ENCODE measurements around the gene ZFYVE27. TPM values are rescaled to one million over a fixed set of nuclear protein-coding genes. Genes with fewer than 3 reads are reported as not detected.

Gene ZFYVE27
- total RNA-seq, 1 experiment from 2014 or later = 20.8 TPM

DNA sequence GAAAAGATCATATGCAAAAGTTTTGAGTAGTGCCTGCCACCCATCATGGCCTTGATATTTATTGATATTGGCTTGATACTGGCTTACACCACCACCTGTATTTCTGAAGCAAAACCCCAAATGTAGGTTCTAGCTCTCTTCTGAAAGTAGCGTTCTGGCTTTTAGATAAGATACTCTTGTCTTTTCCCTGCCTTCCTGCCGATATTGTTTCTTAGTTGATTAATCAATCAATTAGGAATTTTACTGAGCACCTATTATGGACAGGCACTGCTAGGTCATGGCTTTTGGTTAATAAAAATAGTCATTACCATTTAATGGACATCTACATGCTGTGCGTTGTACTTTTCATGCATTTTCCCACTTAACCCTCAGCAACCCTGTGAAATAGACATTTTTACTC is 27.0 kb downstream of the ZFYVE27 start:
- Histone ChIP-seq H3K4me3 (no peak overlapping the region), H3K27ac (no peak overlapping the region), H3K27me3 (replicated peaks) (0 out of 2 replicates have a peak, but pooled peaks cover 3% of the 10 kb centered on the region), H3K36me3 (peaks cover 17% of the 10 kb centered on the region), H3K4me1 (replicated peaks) (no peaks in the 10 kb centered on the region), H3K9me3 (replicated peaks) (no peaks in the 10 kb centered on the region)
- DNase-seq (ENCODE audit: low read depth in 1 of 2, low spot score in 2 of 2) = no peak

DNA sequence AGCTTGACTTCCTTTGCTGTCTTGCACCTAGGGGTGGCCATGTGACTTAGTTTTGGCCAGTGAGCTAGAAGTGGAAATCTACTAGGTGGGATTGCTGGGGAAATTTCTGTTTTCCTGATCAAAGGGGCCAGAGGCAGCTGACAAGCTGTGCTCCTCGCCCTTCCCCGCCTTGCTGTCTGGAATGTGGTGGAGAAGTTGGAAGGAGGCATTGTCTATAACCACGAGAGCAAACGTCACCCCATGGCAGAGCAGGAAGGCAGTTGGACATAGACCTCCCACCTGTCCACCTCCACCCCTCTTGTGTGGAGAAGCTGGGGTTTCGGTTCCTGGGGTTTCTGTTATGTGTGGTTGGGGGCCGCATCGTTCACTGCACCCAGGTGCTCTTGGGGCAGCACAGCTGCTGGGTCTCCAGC is 27.6 kb downstream of the ZFYVE27 start:
- H3K9me3 ChIP-seq (replicated peaks) = no peaks in the 10 kb centered on the region
- no peak overlapping the region for H3K4me3 ChIP-seq
- H3K4me1 ChIP-seq (replicated peaks) = no peaks in the 10 kb centered on the region
- H3K27ac ChIP-seq = no peak overlapping the region
- H3K36me3 ChIP-seq = peaks cover 11% of the 10 kb centered on the region
- DNase-seq (ENCODE audit: low read depth in 1 of 2, low spot score in 2 of 2) = no peak
- H3K27me3 ChIP-seq (replicated peaks) = peaks cover 3% of the 10 kb centered on the region; the same call in 1 of the 2 replicates

DNA sequence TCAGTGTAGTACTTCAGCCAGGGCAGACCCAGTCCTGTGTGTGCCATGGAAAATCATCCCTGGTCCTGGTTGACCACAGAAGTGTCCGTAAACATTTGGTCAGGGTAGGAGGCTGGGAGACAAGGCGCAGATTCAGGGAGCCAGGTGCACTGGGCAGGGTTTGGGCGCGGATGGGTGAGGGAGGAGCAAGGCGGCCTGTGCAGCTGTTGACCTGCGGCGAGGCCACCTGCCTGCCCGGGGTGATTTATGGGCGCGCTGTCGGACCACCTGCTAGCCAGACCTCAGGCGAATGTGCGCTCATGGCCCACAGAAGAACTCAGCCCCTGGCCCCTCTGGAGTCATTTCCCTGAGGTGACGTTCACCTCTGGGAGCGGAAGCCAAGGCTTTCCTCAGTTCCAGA is 28.3 kb downstream of the ZFYVE27 start:
- H3K4me3 ChIP-seq = no peak overlapping the region
- peaks cover 4% of the 10 kb centered on the region for H3K36me3 ChIP-seq
- no peaks in the 10 kb centered on the region for H3K9me3 ChIP-seq (replicated peaks)
- no peaks in the 10 kb centered on the region for H3K4me1 ChIP-seq (replicated peaks)
- peaks cover 8% of the 10 kb centered on the region for H3K27me3 ChIP-seq (replicated peaks)
- H3K27ac ChIP-seq = no peak overlapping the region
- DNase-seq (ENCODE audit: low read depth in 1 of 2, low spot score in 2 of 2) = no peak

DNA sequence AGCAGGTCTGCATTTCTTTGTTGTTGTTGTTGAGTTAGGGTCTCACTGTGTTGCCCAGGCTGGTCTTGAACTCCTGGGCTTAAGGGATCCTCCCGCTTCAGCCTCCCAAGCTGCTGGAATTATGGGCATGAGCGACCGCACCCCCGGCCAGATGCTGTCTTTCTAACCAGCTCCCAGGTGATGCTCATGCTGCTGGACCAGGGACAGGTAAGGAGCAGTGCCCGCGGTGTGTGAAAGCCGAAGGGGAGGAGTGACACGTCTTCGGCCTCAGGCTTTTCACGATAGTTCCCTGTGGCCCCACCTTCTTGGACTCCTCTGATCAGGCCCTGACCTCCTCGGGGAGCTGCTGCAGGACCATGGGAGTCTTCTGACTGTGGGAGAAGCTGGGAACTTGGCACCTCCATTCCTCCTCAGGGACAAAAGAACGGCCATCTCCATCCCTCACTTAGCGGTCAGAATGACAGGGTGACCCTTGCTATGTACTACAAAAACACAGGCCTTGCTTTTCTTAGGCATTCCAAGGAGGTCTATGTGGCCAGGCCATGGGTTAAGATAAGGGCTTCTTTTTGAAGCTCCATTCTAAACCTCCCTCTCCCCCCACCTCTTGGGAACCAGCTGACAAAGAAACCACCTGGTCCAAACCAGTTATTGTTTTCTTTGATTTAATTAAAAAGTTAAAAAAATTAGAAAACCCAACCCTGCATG is 29.3 kb downstream of the ZFYVE27 start:
- Histone ChIP-seq H3K9me3 (replicated peaks) (no peaks in the 10 kb centered on the region), H3K36me3 (no peaks in the 10 kb centered on the region; the same call in 1 of the 2 replicates), H3K27me3 (replicated peaks) (peaks cover 19% of the 10 kb centered on the region), H3K4me3 (no peak overlapping the region), H3K27ac (no peak overlapping the region), H3K4me1 (replicated peaks) (peaks cover 2% of the 10 kb centered on the region)
- DNase-seq (ENCODE audit: low read depth in 1 of 2, low spot score in 2 of 2) = no peak

GRCh38 chr10:97766996-97767924 is 30.3 kb downstream of the ZFYVE27 start:
- Histone ChIP-seq H3K4me3 (no peak overlapping the region), H3K36me3 (no peaks in the 10 kb centered on the region; the same call in 1 of the 2 replicates), H3K4me1 (replicated peaks) (peaks cover 5% of the 10 kb centered on the region), H3K27ac (no peak overlapping the region), H3K9me3 (replicated peaks) (no peaks in the 10 kb centered on the region), H3K27me3 (replicated peaks) (peaks cover 26% of the 10 kb centered on the region)
- DNase-seq (ENCODE audit: low read depth in 1 of 2, low spot score in 2 of 2) = no peak

DNA sequence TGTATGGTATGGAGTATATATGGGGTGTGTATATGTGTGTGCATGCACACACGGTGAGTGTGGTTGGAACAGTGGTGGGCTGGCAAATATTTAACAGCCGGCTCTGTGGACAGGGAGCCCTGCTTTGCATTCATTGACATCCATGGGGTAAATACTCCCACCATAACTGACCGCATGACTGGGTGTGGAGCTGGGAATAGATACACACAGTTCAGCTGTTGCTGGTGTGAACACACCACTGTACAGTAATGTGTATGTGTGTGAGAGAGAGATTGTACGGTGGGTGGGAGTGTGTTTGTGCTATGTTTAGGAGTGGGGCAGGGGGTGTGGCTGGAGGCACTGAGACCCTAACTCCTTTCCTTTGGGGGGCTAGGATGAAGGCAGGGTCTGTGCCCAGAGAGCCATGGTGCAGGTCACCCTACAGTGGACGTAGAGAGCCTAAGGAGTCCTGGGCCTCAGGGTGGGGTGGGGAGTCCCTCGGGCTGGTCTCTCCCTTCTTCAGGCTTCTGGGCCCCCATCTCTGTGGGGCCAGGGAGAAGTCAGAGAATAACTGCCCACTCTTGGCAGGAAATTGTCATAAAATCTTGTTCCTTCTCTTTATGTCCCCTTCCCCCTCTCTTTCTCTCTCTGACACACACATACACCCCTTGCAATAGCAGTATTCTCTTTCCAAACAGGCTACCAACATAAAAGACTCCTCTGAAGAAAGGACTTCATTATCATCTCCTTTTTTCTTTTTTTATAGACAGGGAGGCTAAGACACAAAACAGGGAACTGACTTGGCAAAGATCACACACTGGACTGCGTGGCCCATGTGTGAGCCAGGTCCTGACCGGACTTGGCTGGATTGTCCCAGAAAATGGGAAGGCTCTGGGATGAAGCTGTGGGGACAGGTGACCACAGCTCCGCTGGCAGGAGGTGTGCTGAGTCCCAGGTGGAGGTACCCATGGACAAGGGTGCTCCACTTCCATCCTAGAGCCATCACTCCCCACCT is 31.7 kb downstream of the ZFYVE27 start:
- peaks cover 35% of the 10 kb centered on the region for H3K27me3 ChIP-seq (replicated peaks)
- no peaks in the 10 kb centered on the region for H3K36me3 ChIP-seq
- no peak overlapping the region for H3K4me3 ChIP-seq
- H3K27ac ChIP-seq = no peak overlapping the region
- H3K9me3 ChIP-seq (replicated peaks) = no peaks in the 10 kb centered on the region
- H3K4me1 ChIP-seq (replicated peaks) = peaks cover 5% of the 10 kb centered on the region
- no peak for DNase-seq (ENCODE audit: low read depth in 1 of 2, low spot score in 2 of 2)

DNA sequence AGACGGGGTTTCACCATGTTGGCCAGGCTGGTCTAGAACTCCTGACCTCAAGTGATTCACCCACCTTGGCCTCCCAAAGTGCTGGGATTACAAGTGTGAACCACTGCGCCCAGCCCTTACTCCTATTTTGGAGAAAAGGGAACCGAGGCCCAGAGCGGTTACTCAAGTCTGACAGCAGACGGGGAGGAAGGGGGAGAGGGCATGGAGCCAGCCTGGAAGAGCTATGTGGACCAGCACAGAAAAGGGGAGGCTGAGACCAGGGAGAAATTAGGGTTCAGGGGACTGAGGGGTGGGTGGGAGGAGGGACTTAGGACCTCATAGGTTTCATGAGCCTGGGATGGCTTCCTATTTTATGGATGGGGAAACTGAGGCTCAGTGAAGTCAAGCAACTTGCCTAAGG is 33.3 kb downstream of the ZFYVE27 start:
- Histone ChIP-seq H3K27ac (no peak overlapping the region), H3K9me3 (replicated peaks) (no peaks in the 10 kb centered on the region), H3K27me3 (replicated peaks) (peaks cover 35% of the 10 kb centered on the region), H3K4me1 (replicated peaks) (peaks cover 5% of the 10 kb centered on the region), H3K4me3 (no peak overlapping the region), H3K36me3 (no peaks in the 10 kb centered on the region)
- DNase-seq (ENCODE audit: low read depth in 1 of 2, low spot score in 2 of 2) = no peak

DNA sequence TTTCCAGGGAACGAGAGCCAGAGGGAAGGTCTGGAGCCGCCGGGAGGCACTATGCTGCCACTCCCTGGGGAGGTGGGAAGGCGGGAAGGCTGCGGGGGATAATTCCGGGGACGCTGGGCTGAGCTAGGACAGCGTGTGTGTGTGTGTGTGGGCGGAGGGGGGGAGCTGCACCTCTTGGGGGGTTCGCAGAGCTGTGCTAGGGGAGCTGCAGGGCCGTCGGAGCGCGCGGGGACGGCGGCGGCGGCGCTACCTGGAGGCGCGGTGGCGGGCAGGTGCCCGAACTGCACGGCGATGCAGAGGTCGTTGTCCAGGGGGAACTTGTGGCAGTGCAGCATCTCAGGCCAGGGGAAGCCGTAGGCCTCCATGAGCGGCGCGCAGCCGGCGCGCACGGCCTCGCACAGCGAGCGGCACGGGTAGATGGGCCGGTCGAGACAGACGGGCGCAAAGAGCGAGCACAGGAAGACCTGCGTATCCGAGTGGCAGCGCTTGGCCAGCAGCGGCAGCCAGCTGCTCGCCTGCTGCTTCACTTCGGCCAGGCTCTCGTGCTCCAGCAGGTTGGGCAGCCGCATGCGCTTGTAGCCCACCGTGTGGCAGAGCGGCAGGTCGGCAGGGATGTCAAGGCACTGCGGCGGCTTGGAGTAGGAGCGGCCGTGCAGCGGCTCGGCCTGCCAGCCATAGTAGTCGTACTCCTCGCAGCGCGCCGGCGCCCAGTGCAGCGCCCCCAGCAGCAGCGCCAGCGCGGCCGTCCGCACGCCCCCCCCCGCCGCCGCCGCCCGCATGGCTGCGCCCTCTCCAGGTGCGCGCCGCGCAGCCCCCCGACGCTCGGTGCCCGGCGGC is 34.3 kb downstream of the ZFYVE27 start:
- H3K4me1 ChIP-seq (replicated peaks) = peaks cover 5% of the 10 kb centered on the region
- DNase-seq (ENCODE audit: low read depth in 1 of 2, low spot score in 2 of 2) = no peak
- peaks cover 35% of the 10 kb centered on the region for H3K27me3 ChIP-seq (replicated peaks)
- no peaks in the 10 kb centered on the region for H3K36me3 ChIP-seq
- H3K4me3 ChIP-seq = no peak overlapping the region
- no peak overlapping the region for H3K27ac ChIP-seq
- H3K9me3 ChIP-seq (replicated peaks) = no peaks in the 10 kb centered on the region

GRCh38 chr10:97771913-97772823 is 35.2 kb downstream of the ZFYVE27 start, which contains the start of gene SFRP5:
Gene SFRP5, minus strand, starts transcription at chr10:97771999. Its CDS starts 166 bp downstream, at chr10:97771833.
- H3K27me3 ChIP-seq (replicated peaks) = peaks cover 35% of the 10 kb centered on the region
- no peak within 1 kb of the TSS for H3K27ac ChIP-seq
- no peak within 1 kb of the TSS for H3K4me3 ChIP-seq
- H3K4me1 ChIP-seq (replicated peaks) = peaks cover 5% of the 10 kb centered on the region
- DNase-seq (ENCODE audit: low read depth in 1 of 2, low spot score in 2 of 2) = no peak
- H3K36me3 ChIP-seq = no peaks in the 10 kb centered on the region
- H3K9me3 ChIP-seq (replicated peaks) = no peaks in the 10 kb centered on the region

- Histone ChIP-seq H3K27ac (no peak overlapping the region), H3K27me3 (replicated peaks) (peaks cover 35% of the 10 kb centered on the region), H3K36me3 (no peaks in the 10 kb centered on the region), H3K9me3 (replicated peaks) (no peaks in the 10 kb centered on the region), H3K4me1 (replicated peaks) (peaks cover 5% of the 10 kb centered on the region), H3K4me3 (no peak overlapping the region)
- DNase-seq (ENCODE audit: low read depth in 1 of 2, low spot score in 2 of 2) = no peak
Measured at GRCh38 chr10:97773096-97773495, 36.2 kb downstream of the ZFYVE27 start.

DNA sequence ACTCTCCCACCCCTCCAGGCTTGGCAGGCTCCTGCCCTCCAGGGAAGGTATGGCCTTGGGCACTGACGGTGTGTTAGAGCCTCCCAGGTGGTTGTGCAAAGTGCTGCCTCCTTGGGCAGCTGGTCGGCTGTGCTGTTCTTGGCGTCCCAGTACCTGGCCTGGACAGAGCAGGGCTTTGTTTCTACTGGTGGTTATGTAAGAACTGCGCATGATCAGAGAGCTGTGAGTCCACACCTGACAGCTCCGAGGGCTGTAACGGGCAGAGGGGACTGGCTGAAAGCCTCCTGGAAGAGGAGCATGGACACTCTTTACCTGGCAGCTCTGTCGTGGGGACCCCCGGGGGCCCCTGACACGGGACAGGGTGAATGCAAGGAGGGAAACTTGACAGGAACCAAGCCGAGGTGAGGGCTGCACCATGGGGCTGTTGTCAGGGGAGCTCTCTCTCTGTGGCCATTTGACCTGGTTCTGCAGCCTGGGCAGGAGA is 37.9 kb downstream of the ZFYVE27 start:
- Histone ChIP-seq H3K27me3 (replicated peaks) (peaks cover 31% of the 10 kb centered on the region), H3K9me3 (replicated peaks) (no peaks in the 10 kb centered on the region), H3K4me3 (no peak overlapping the region), H3K36me3 (no peaks in the 10 kb centered on the region), H3K4me1 (replicated peaks) (peaks cover 5% of the 10 kb centered on the region), H3K27ac (no peak overlapping the region)
- DNase-seq (ENCODE audit: low read depth in 1 of 2, low spot score in 2 of 2) = no peak

DNA sequence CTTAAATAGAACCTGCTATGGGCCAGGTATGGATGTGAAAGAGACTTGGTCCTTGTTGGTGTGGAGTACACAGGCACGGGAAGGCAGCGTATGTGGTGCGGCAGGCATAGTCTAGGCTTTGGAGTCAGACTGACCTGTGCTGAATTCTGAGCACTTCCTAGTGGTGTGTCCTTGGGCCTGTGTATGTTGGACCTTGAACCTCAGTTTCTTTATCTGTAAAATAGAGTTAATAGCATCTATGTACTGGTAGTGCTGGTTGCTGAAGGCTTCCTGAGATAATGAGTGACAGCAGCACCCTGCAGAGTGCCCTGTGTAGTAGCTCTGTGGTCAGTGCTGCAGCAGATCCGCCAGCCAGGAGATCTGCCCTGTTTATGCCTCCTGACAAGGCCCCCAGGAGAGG is 40.2 kb downstream of the ZFYVE27 start:
- Histone ChIP-seq H3K4me3 (no peak overlapping the region), H3K27me3 (replicated peaks) (peaks cover 10% of the 10 kb centered on the region), H3K9me3 (replicated peaks) (no peaks in the 10 kb centered on the region), H3K4me1 (replicated peaks) (peaks cover 10% of the 10 kb centered on the region), H3K27ac (no peak overlapping the region), H3K36me3 (no peaks in the 10 kb centered on the region)
- no peak for DNase-seq (ENCODE audit: low read depth in 1 of 2, low spot score in 2 of 2)

Measured in SJSA1 (cell line).